ENCODE results near the gene MOB3A. TPM values are rescaled to one million over a fixed set of nuclear protein-coding genes. Genes with fewer than 3 reads are reported as not detected.

Gene MOB3A
- total and polyA plus RNA-seq, 2 of the 8 experiments (the other 6 are each of a cell fraction or from before 2014, with no cell fraction given): 9.2 to 9.6 TPM

DNA sequence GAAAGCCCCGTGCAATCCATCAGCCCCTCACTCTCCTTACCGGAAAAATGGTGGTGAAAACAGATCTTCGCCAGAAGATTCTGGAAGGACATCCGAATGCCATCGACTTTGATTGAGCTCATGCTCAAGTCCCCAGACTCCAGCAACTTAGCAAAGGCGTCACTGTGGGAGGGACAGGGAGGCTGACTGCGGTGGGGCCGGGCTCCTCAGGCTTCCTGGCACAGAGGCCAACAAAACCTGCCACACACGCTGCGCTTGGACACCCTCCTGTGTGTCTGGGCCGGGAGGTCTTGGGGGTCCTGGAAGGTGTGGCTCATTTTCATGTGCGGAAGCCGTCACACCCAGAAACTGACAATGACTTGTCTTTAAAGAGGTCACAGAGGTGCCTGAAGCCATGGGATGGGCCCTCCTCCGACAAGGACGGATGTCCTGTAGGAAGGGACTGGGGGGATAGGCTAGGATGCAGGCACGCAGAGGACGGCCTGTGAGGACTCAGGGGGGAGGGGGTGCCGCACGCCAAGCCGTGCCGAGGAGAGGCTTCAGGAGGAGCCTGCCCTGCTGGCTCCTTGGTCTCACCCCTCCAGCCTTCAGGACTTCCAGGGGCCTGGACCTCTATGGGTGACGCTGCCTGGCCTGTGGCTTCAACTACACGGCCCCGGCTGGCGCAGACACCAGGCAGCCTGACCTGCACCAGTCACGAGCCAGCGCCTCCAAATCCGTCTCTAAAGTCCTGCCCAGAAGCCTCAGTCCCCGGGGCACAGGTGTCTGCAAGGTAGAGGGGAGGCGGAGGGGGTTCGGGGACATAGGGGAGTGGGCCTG is 13.1 kb upstream of the MOB3A start (continued):
- TF ChIP-seq BCL11A (IDR thresholded peaks at IDR 0.05; ENCODE audit: low read depth in 2 of 2, low read length in 2 of 2) (no peak), CBX5 (IDR thresholded peaks at IDR 0.05; ENCODE audit: low read depth, low read length) (no peak), NANOG (IDR thresholded peaks at IDR 0.05; ENCODE audit: insufficient read depth, low read depth, low read length, poor library complexity, severe bottlenecking) (no peak), TAF7 (optimal IDR thresholded peaks at IDR 0.05; ENCODE audit: borderline replicate concordance, low read depth, low read length) (no peak), CHD2 (IDR thresholded peaks at IDR 0.05; ENCODE audit: low read length) (no peak), CBX8 (IDR thresholded peaks at IDR 0.05; ENCODE audit: borderline replicate concordance, low read depth, low read length) (no peak), YY1 (IDR thresholded peaks at IDR 0.05; ENCODE audit: low read depth, low read length) (no peak), CREB1 (IDR thresholded peaks at IDR 0.05) (no peak), KDM1A (IDR thresholded peaks at IDR 0.05; ENCODE audit: borderline replicate concordance, low read length) (no peak)

Measured in H1 (cell line).